IPS-20b (cell line): ENCODE results near the gene COL6A2.
"Not testable (repeated sequence)": the region's sequence is repeated elsewhere in the genome, so short reads cannot be mapped to it uniquely, and the experiment has no call there.

Experiments
- H3K27ac ChIP-seq: one replicate; pipeline ENCODE4 v1.5.1; 2013; ENCODE audit warnings: low read length
- H3K27me3 ChIP-seq: 2 replicates; pipeline ENCODE4 v1.6.1; 2013; ENCODE audit warnings: mild to moderate bottlenecking, low read length, inconsistent platforms; ENCODE audit not compliant: insufficient read depth
- H3K36me3 ChIP-seq: 2 replicates; pipeline ENCODE4 v1.6.1; 2013; ENCODE audit warnings: low read depth, mild to moderate bottlenecking, inconsistent platforms, low read length, moderate library complexity; ENCODE audit not compliant: insufficient read depth
- H3K4me1 ChIP-seq: 2 replicates; pipeline ENCODE4 v1.6.1; 2013; ENCODE audit warnings: mild to moderate bottlenecking, control low read depth, inconsistent platforms, low read length, moderate library complexity; ENCODE audit not compliant: insufficient read depth
- H3K4me3 ChIP-seq: 2 replicates; pipeline ENCODE4 v1.5.1; 2013; ENCODE audit warnings: mild to moderate bottlenecking, low read length, inconsistent platforms
- H3K9ac ChIP-seq: 2 replicates; pipeline ENCODE4 v1.6.1; 2013; ENCODE audit warnings: low read depth, mild to moderate bottlenecking, inconsistent platforms, low read length, moderate library complexity
- H3K9me3 ChIP-seq: 2 replicates; pipeline ENCODE4 v1.6.1; 2013; ENCODE audit warnings: mild to moderate bottlenecking, low read depth, low read length, inconsistent platforms; ENCODE audit not compliant: insufficient read depth

Gene COL6A2

DNA sequence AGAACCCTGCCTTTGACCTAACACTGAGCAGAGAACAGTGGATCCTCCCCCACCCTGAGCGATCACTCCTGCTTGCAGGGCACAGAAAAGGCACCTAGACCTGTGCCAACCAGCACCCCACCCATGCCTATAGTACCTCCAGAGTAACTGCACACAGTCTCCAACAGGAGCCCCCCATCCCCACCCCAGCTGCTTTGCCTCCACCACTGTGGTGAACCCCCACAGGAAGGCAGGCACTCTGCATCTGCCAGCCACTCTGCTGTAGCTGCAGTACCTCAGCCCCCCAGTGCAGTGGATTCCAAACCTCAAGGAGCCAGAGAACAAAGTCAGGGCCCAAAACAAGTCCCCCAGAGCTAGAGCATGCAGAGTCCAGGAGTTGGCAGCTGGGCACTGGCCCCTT lies 75.7 kb downstream of the COL6A2 start:
- H3K27ac ChIP-seq, result no peak overlapping the region
- no peak overlapping the region for H3K4me3 ChIP-seq
- no peaks in the 10 kb centered on the region for H3K27me3 ChIP-seq
- H3K9ac ChIP-seq, result no peak overlapping the region
- no peaks in the 10 kb centered on the region for H3K36me3 ChIP-seq
- H3K9me3 ChIP-seq, result no peaks in the 10 kb centered on the region
- no peaks in the 10 kb centered on the region for H3K4me1 ChIP-seq

DNA sequence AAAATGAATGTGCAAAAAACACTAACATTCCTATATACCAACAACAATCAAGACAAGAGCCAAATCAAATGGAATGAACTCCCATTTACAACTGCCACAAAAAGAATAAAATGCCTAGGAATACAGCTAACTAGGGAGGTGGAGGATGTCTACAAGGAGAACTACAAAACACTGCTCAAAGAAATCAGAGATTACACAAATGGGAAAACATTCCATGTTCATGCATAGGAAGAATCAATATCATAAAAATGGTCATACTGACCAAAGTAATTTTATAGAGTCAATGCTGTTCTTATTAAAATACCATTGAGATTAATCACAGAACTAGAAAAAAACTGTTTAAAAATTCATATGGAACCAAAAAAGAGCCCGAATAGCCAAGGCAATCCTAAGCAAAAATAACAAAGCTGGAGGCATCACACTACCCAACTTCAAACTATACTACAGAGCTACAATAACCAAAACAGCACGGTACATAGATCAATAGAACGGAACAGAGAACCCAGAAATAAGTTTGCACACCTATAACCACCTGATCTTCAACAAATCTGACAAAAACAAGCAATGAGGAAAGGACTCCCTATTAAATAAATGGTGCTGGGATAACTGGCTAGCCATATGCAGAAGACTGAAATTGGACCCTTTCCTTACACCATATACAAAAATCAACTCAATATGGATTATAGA lies 78.7 kb downstream of the COL6A2 start:
- H3K9ac ChIP-seq, result not testable (repeated sequence)

GRCh38 chr21:46178961-46179360 lies 81.0 kb downstream of the COL6A2 start:
- H3K4me1 ChIP-seq, result no peaks in the 10 kb centered on the region; the same call in 1 of the 2 replicates
- no peaks in the 10 kb centered on the region for H3K36me3 ChIP-seq
- no peaks in the 10 kb centered on the region for H3K27me3 ChIP-seq
- no peak overlapping the region for H3K27ac ChIP-seq
- H3K4me3 ChIP-seq, result no peak overlapping the region
- no peak overlapping the region for H3K9ac ChIP-seq
- H3K9me3 ChIP-seq, result no peaks in the 10 kb centered on the region

More for the DNA sequence above, 78.7 kb downstream of the COL6A2 start:
- H3K9me3 ChIP-seq, H3K27me3 ChIP-seq, H3K27ac ChIP-seq, H3K4me1 ChIP-seq, H3K36me3 ChIP-seq, H3K4me3 ChIP-seq: not testable (repeated sequence)
